B cell (primary cell): Measurements from ENCODE around the gene CHAT. TPM values are rescaled to one million over a fixed set of nuclear protein-coding genes. Genes with fewer than 3 reads are reported as not detected.

ENCODE experiments used
- ATAC-seq: fragments of 200-7000 bp; cut with Tn5 transposase; one replicate; pipeline ENCODE4 v1.10.0; 2021; ENCODE audit warnings: low read depth, mild to moderate bottlenecking, moderate number of reproducible peaks, moderate library complexity
- CTCF ChIA-PET: fragments of 350-600 bp; sonication (Branson Sonifier 250); formaldehyde crosslinking; loops from one replicate; lab custom pipeline; 2021; ENCODE audit warnings: antibody characterized with exemption, inconsistent platforms; lab: Charles Lee
- POLR2A ChIA-PET: fragments of 350-600 bp; sonication (Branson Sonifier 250); formaldehyde crosslinking; loops from one replicate; lab custom pipeline; 2021; ENCODE audit warnings: antibody characterized with exemption; lab: Charles Lee
- DNase-seq: peaks from one replicate; pipeline ENCODE4 v3.0.0; 2013
- H2AFZ ChIP-seq: 2 replicates; pipeline ENCODE4 v1.6.1; 2012; ENCODE audit warnings: mild to moderate bottlenecking, low read depth, low read length; ENCODE audit not compliant: insufficient read depth, poor library complexity, severe bottlenecking
- H3K27ac ChIP-seq, 2 donors: 1 replicate in 1 of 2; 2 replicates in 1 of 2; pipeline ENCODE4 v1.5.1; 2012 to 2013; ENCODE audit warnings: low read length in 2 of 2, mild to moderate bottlenecking in 2 of 2, moderate library complexity in 1 of 2
- H3K27me3 ChIP-seq, 4 experiments: fragments of 200-600 bp in 1 of 4; sonication (generic) in 1 of 4; replicated peaks in 1 of 4; 1 replicate in 2 of 4; 2 replicates in 2 of 4; pipeline versions ENCODE4 v1.6.1 to v1.7.0; 2013 to 2016; ENCODE audit warnings: low read length in 3 of 4, mild to moderate bottlenecking in 2 of 4, mixed read lengths in 1 of 4, moderate library complexity in 1 of 4; ENCODE audit not compliant: insufficient read depth in 4 of 4, control insufficient read depth in 3 of 4; ENCODE audit errors: control extremely low read depth in 1 of 4
- H3K36me3 ChIP-seq, 2 experiments: replicated peaks in 1 of 2; 1 replicate in 1 of 2; 2 replicates in 1 of 2; pipeline versions ENCODE4 v1.6.1 to v1.7.1; 2013; ENCODE audit warnings: low read length in 1 of 2; ENCODE audit not compliant: insufficient read depth in 2 of 2, control insufficient read depth in 1 of 2; ENCODE audit errors: control extremely low read depth in 1 of 2, extremely low read depth in 1 of 2
- H3K4me1 ChIP-seq, 2 donors: fragments of 200-600 bp in 1 of 2; sonication (generic) in 1 of 2; 1 replicate in 1 of 2; 2 replicates in 1 of 2; pipeline versions ENCODE4 v1.5.1 to v1.6.1; 2013 to 2017; ENCODE audit warnings: low read length in 2 of 2; ENCODE audit not compliant: control insufficient read depth in 2 of 2, insufficient read depth in 2 of 2
- H3K4me2 ChIP-seq: replicated peaks from 2 replicates; pipeline ENCODE3; 2012; ENCODE audit warnings: mild to moderate bottlenecking, low read depth, low read length; ENCODE audit not compliant: poor library complexity, severe bottlenecking
- H3K4me3 ChIP-seq, 5 experiments: fragments of 200-600 bp in 1 of 5; sonication (generic) in 1 of 5; 1 replicate in 3 of 5; 2 replicates in 2 of 5; pipeline versions ENCODE4 v1.5.1 to v1.7.0; 2011 to 2016; ENCODE audit warnings: low read length in 4 of 5, mild to moderate bottlenecking in 4 of 5, low read depth in 2 of 5, control low read depth in 1 of 5, moderate library complexity in 1 of 5; ENCODE audit not compliant: insufficient read depth in 1 of 5; ENCODE audit errors: control extremely low read depth in 1 of 5, extremely low read depth in 1 of 5
- H3K79me2 ChIP-seq: fragments of 200-600 bp; sonication (generic); one replicate; pipeline ENCODE4 v1.6.0; 2016; ENCODE audit warnings: low read length; ENCODE audit not compliant: control insufficient read depth, insufficient read depth
- H3K9ac ChIP-seq: fragments of 200-600 bp; sonication (generic); 2 replicates; pipeline ENCODE4 v1.6.1; 2017; ENCODE audit warnings: mild to moderate bottlenecking, low read length, moderate library complexity
- H3K9me3 ChIP-seq, 3 donors: one replicate each; pipeline versions ENCODE4 v1.6.1 to v1.7.1; 2013; ENCODE audit warnings: low read length in 2 of 3; ENCODE audit not compliant: control insufficient read depth in 2 of 3, insufficient read depth in 1 of 3; ENCODE audit errors: control extremely low read depth in 1 of 3
- H4K20me1 ChIP-seq: 2 replicates; pipeline ENCODE4 v1.6.0; 2012; ENCODE audit warnings: mild to moderate bottlenecking, low read length; ENCODE audit not compliant: insufficient read depth, control insufficient read depth, poor library complexity, severe bottlenecking
- H3K27ac Mint-ChIP-seq: one replicate; pipeline ENCODE4 v1.8.0; 2021; ENCODE audit warnings: mixed read lengths
- H3K27me3 Mint-ChIP-seq: one replicate; pipeline ENCODE4 v1.8.0; 2021; ENCODE audit warnings: mixed read lengths
- H3K4me1 Mint-ChIP-seq: one replicate; pipeline ENCODE4 v1.8.0; 2021; ENCODE audit warnings: mixed read lengths
- H3K4me3 Mint-ChIP-seq: one replicate; pipeline ENCODE4 v1.8.0; 2021; ENCODE audit warnings: mixed read lengths
- H3K9me3 Mint-ChIP-seq: one replicate; pipeline ENCODE4 v1.8.0; 2022; ENCODE audit warnings: mixed read lengths; ENCODE audit not compliant: insufficient read depth
- CTCF ChIP-seq: fragments of 200-600 bp; IDR thresholded peaks from one replicate; pipeline ENCODE4 v1.8.0; 2022; ENCODE audit warnings: antibody characterized with exemption, mild to moderate bottlenecking
- EZH2 ChIP-seq: IDR thresholded peaks from 2 replicates; pipeline ENCODE4 v1.6.1; 2012; ENCODE audit warnings: borderline replicate concordance, low read depth, mild to moderate bottlenecking, moderate library complexity, low read length; ENCODE audit not compliant: insufficient read depth, poor library complexity, severe bottlenecking
- WGBS: methylation state at CpG from one replicate; pipeline ENCODE4 v1.1.5; 2013; ENCODE audit warnings: missing lambda C conversion rate; ENCODE audit not compliant: insufficient coverage; 5-methylcytosine and 5-hydroxymethylcytosine counted together
- intact Hi-C: fragments of 100-400 bp; cut with micrococcal nuclease; formaldehyde crosslinking; loops from one replicate; pipeline ENCODE4 v1.10.0; 2022
- polyA plus RNA-seq: library from polyadenylated mRNA; depleted of rRNA; stranded (reverse); fragments of >200 nt; gene quantifications from 2 replicates; pipeline ENCODE4 v1.2.3, GENCODE V29; 2012
- total RNA-seq, 2 donors: library from RNA; stranded (reverse); fragments of 120-200 nt in 1 of 2; gene quantifications; 1 replicate in 1 of 2; 2 replicates in 1 of 2; pipeline versions ENCODE4 v1.2.3 to v1.2.4, GENCODE V29; 2013 to 2022

The CHAT gene
- total and polyA plus RNA-seq, 2 donors (not counting 1 experiment from before 2014, with no cell fraction given): not detected

- H3K27me3 Mint-ChIP-seq: peaks cover 11% of the 10 kb centered on the region
- no peaks in the 10 kb centered on the region for H3K9me3 Mint-ChIP-seq
- DNase-seq: no peak
- intact Hi-C loops: no loop called here
- Histone ChIP-seq H3K4me3 (no peak overlapping the region), H3K79me2 (no peaks in the 10 kb centered on the region), H3K36me3 (no peaks in the 10 kb centered on the region), H3K27ac (no peak overlapping the region), H2AFZ (no peak overlapping the region), H3K27me3 (peaks cover 0 to 4% (median 0%) of the 10 kb centered on the region in 4 experiments), H3K9me3 (peaks cover 0 to 2% (median 0%) of the 10 kb centered on the region in 3 donors), H3K4me2 (no peak overlapping the region), H3K4me1 (no peaks in the 10 kb centered on the region), H4K20me1 (no peaks in the 10 kb centered on the region), H3K9ac (no peak overlapping the region)
- no peak overlapping the region for H3K27ac Mint-ChIP-seq
- no CpG with 5 or more reads among the region's 3 CpGs for WGBS
- no peak overlapping the region for H3K4me3 Mint-ChIP-seq
- ChIA-PET POLR2A (no interaction called here), CTCF (no interaction called here)
- no peak for ATAC-seq
- TF ChIP-seq EZH2 (no peak), CTCF (no peak)
- H3K4me1 Mint-ChIP-seq: no peaks in the 10 kb centered on the region
Observed at GRCh38 chr10:49707585-49707984, 93.7 kb downstream of the CHAT start.

GRCh38 chr10:49709934-49710333 lies 96.1 kb downstream of the CHAT start:
- no peak overlapping the region for H3K4me2 ChIP-seq
- no peaks in the 10 kb centered on the region for H3K36me3 ChIP-seq
- no peak overlapping the region for H3K4me3 Mint-ChIP-seq
- TF ChIP-seq CTCF (no peak), EZH2 (no peak)
- H3K9me3 ChIP-seq: no peaks in the 10 kb centered on the region
- ChIA-PET CTCF (no interaction called here), POLR2A (no interaction called here)
- no peaks in the 10 kb centered on the region for H3K79me2 ChIP-seq
- DNase-seq (no peak), ATAC-seq (no peak)
- H3K9ac ChIP-seq: no peak overlapping the region
- 100% methylated on average over 4 of the region's 5 CpGs for WGBS
- H3K4me1 Mint-ChIP-seq: no peaks in the 10 kb centered on the region
- intact Hi-C loops: no loop called here
- H3K27ac ChIP-seq: no peak overlapping the region
- no peak overlapping the region for H3K4me3 ChIP-seq
- H2AFZ ChIP-seq: no peak overlapping the region
- H3K4me1 ChIP-seq: no peaks in the 10 kb centered on the region
- H3K27me3 Mint-ChIP-seq: peaks cover 15% of the 10 kb centered on the region
- H3K27me3 ChIP-seq: peaks cover 0 to 4% (median 0%) of the 10 kb centered on the region in 4 experiments
- no peaks in the 10 kb centered on the region for H4K20me1 ChIP-seq
- H3K27ac Mint-ChIP-seq: no peak overlapping the region
- H3K9me3 Mint-ChIP-seq: no peaks in the 10 kb centered on the region
